Cardiac muscle cell (in vitro differentiated cells and primary cell): ENCODE measurements around the gene FSTL4. TPM values are rescaled to one million over a fixed set of nuclear protein-coding genes. Genes with fewer than 3 reads are reported as not detected.

ENCODE experiments used
- DNase-seq, 2 donors: peaks; one replicate each; pipeline versions ENCODE4 v3.0.0 to v3.0.0-alpha.2; 2010 to 2017; ENCODE audit warnings: low read depth in 1 of 2, low spot score in 1 of 2
- H3K27ac ChIP-seq: fragments of 200-600 bp; sonication (generic); 2 replicates; pipeline ENCODE4 v1.5.1; 2016
- H3K27me3 ChIP-seq: fragments of 200-600 bp; sonication (generic); 2 replicates; pipeline ENCODE4 v1.6.0; 2016; ENCODE audit warnings: control low read depth
- H3K36me3 ChIP-seq: fragments of 200-600 bp; sonication (generic); 2 replicates; pipeline ENCODE4 v1.5.1; 2016; ENCODE audit warnings: control low read depth
- H3K4me1 ChIP-seq: fragments of 200-600 bp; sonication (generic); 2 replicates; pipeline ENCODE4 v1.8.1; 2017; ENCODE audit warnings: low read depth, mild to moderate bottlenecking, mixed run types
- H3K4me3 ChIP-seq: fragments of 200-600 bp; sonication (generic); 2 replicates; pipeline ENCODE4 v1.5.1; 2016; ENCODE audit warnings: mild to moderate bottlenecking
- H3K9me3 ChIP-seq: fragments of 200-600 bp; sonication (generic); 2 replicates; pipeline ENCODE4 v1.5.1; 2017; ENCODE audit warnings: low read depth, mild to moderate bottlenecking, control low read depth
- polyA plus RNA-seq: library from polyadenylated mRNA; unstranded; fragments of >200 nt; fragmentation: Nextera tagmentation; extraction: Ambion mirVana; gene quantifications from 2 replicates; pipeline ENCODE4 v1.2.1, GENCODE V29; 2016
- total RNA-seq: library from RNA; depleted of rRNA; stranded (reverse); fragments of >200 nt; gene quantifications from 2 replicates; pipeline ENCODE4 v1.2.3, GENCODE V29; 2016
- TF ChIP-seq, protein P1 (sequence below): IDR thresholded peaks from 2 replicates; pipeline ENCODE4 v1.5.1; 2012; ENCODE audit warnings: low read depth, mild to moderate bottlenecking, low read length

Gene FSTL4
- total and polyA plus RNA-seq, 2 experiments from 2014 or later = 0.06 TPM; not detected in 1

DNA sequence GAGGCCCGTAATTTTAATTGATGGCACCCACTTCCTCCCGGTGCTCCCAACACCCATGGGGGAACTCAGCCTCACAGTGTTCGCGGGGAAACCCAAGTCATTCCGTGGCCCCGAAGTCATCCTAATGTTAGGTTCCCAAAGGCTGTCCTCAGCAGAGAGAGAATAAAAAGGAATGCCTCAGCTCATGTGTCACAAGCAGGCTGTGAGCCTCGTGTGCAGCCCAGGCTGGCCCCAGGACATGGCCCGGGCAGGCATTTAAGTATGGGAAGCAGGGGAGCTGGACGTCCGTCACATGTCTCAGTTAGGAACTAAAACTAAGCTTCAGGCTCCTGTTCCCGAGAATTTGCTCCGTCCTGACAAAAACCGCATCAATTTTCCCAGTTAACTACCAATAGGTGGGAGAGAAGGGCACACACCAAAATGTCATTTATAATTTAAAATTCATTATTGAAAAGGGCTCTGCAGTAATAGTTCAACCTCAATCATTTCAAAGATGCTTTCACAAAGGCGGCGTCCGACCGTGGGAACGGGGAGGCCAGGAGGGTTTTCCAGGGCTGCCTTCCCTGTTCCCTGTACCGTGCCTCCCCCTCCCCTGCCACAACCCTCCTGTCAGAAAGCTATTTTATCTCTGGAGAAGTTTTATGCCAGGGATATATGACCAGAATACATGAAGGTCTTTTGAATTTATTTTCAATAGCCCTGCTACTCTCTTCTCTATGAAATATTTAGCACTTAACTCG lies 137.3 kb downstream of the FSTL4 start:
- Histone ChIP-seq H3K4me1 (peaks cover 4% of the 10 kb centered on the region), H3K36me3 (no peaks in the 10 kb centered on the region), H3K27me3 (no peaks in the 10 kb centered on the region), H3K4me3 (no peak overlapping the region), H3K9me3 (no peaks in the 10 kb centered on the region), H3K27ac (no peak overlapping the region)
- no peak for DNase-seq
- TF ChIP-seq, protein P1, sequence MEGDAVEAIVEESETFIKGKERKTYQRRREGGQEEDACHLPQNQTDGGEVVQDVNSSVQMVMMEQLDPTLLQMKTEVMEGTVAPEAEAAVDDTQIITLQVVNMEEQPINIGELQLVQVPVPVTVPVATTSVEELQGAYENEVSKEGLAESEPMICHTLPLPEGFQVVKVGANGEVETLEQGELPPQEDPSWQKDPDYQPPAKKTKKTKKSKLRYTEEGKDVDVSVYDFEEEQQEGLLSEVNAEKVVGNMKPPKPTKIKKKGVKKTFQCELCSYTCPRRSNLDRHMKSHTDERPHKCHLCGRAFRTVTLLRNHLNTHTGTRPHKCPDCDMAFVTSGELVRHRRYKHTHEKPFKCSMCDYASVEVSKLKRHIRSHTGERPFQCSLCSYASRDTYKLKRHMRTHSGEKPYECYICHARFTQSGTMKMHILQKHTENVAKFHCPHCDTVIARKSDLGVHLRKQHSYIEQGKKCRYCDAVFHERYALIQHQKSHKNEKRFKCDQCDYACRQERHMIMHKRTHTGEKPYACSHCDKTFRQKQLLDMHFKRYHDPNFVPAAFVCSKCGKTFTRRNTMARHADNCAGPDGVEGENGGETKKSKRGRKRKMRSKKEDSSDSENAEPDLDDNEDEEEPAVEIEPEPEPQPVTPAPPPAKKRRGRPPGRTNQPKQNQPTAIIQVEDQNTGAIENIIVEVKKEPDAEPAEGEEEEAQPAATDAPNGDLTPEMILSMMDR = no peak

DNA sequence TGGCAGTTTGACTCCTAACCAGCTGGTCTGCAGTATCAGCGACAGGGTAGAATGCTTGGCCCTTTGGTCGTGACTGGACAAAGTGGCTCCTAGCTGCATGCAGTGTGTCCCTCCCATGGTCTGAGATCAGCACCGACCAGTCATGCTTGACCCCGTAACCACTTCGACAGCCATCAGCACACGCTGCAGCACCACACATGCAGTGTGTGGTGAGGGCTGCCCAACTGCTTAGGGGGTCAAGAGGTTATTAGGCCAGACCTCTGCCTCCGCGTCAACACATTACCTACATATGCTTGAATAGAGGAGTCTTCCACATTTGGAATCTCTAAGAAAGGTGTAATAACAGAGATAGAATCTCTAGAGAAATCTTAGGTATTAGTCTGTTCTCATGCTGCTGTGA lies 139.1 kb downstream of the FSTL4 start:
- no peaks in the 10 kb centered on the region for H3K9me3 ChIP-seq
- H3K27ac ChIP-seq = no peak overlapping the region
- TF ChIP-seq, protein P1 = no peak
- no peaks in the 10 kb centered on the region for H3K36me3 ChIP-seq
- no peaks in the 10 kb centered on the region for H3K27me3 ChIP-seq
- H3K4me3 ChIP-seq = no peak overlapping the region
- no peak for DNase-seq
- H3K4me1 ChIP-seq = peaks cover 4% of the 10 kb centered on the region

DNA sequence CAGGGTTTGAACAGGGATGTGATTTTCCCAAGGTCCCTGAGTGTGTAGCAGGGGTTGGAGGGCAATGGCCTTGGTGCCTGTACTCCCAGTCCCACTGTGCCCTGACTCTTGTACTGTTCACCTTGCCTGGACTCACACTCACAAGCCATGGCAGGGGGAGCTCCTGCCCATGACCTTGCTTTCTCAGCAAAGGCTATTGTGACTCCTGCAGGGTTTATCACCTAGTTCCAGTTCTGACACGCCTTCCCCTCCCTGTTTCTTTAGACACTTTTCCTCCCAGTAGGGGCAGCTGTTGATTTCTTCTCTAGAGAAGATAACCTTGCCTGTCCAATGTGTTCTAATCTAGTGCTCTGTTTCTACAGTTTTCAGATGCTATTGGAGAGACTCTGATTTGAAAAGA lies 139.5 kb downstream of the FSTL4 start:
- H3K27me3 ChIP-seq = no peaks in the 10 kb centered on the region
- no peak overlapping the region for H3K4me3 ChIP-seq
- no peak for DNase-seq

DNA sequence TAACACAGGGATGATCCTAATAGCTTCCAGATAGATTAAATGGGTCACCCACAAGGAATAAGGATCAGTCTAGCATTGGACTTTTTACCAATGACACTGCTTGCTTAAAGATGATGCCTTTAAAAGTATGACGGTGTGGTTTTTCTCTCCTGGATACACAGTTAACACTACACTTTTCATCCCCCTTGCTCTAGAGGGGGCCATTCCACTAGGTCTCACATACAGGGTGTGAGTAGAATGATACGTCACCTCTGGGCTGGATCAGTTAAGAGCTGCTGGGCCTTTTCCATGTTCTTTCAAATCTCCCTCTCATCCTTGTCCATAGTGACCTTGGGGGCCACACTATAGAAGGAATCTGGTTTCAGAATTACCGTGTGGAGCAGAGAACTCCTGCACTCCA lies 140.6 kb downstream of the FSTL4 start:
- DNase-seq = no peak
- TF ChIP-seq, protein P1 = no peak
- Histone ChIP-seq H3K36me3 (no peaks in the 10 kb centered on the region), H3K27ac (no peak overlapping the region), H3K4me3 (no peak overlapping the region), H3K4me1 (peaks cover 4% of the 10 kb centered on the region), H3K27me3 (no peaks in the 10 kb centered on the region), H3K9me3 (no peaks in the 10 kb centered on the region)

More for the DNA sequence above, 139.5 kb downstream of the FSTL4 start:
- H3K9me3 ChIP-seq = no peaks in the 10 kb centered on the region
- H3K36me3 ChIP-seq = no peaks in the 10 kb centered on the region
- H3K27ac ChIP-seq = no peak overlapping the region
- H3K4me1 ChIP-seq = peaks cover 4% of the 10 kb centered on the region
- TF ChIP-seq, protein P1 = no peak

DNA sequence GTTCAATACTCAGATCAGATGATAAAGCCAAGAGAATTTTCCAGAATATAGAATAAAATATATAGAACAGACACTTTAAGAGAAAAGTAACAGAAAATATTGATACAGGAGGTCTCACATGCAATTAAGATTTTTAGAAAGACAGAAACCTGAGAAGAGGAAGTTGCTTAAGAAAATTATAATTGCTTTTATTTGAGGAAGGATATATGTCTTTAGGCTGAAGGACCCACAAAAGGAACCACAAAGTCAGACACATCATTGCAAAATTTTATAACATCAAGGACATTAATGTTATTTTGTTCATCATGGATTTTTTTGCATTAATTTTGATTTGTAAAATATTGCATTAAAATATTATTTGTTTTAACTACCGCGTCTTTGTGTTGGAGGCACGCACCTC lies 141.5 kb downstream of the FSTL4 start:
- TF ChIP-seq, protein P1 = no peak
- H3K27me3 ChIP-seq = no peaks in the 10 kb centered on the region
- no peak overlapping the region for H3K4me3 ChIP-seq
- no peaks in the 10 kb centered on the region for H3K9me3 ChIP-seq
- no peaks in the 10 kb centered on the region for H3K36me3 ChIP-seq
- H3K4me1 ChIP-seq = peaks cover 4% of the 10 kb centered on the region
- no peak for DNase-seq
- no peak overlapping the region for H3K27ac ChIP-seq
